ENCODE results near the gene RPUSD2. TPM values are rescaled to one million over a fixed set of nuclear protein-coding genes. Genes with fewer than 3 reads are reported as not detected.

Gene RPUSD2
- total RNA-seq, 1 experiment from 2014 or later: 14.0 TPM

DNA sequence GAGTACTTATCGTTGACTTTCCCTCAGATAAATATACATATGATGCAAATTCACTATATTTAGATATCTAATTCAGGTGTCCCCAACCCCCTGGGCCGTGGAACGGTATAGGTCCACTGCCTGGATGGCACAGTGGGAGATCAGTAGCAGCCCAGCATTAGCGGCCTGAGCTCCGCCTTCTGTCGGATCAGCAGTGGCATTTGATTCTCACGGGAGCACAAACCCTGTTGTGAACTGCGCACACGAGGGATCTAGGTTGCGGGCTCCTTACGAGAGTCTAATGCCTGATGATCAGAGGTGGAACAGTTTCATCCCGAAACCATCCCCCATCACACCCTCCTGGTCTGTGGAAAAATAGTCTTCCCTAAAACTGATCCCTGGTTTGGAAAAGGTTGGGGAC lies 31.9 kb downstream of the RPUSD2 start:
- intact Hi-C loops (cut with micrococcal nuclease; ENCODE audit: unreplicated experiment): no loop called here
- ChIA-PET POLR2A (ENCODE audit: unreplicated experiment) (no interaction called here), CTCF (no interaction called here)
- H3K4me3 ChIP-seq: no peak overlapping the region
- H3K27me3 ChIP-seq (ENCODE audit: insufficient read depth, low read depth): no peaks in the 10 kb centered on the region
- H3K4me1 ChIP-seq (replicated peaks; ENCODE audit: insufficient read depth): peaks cover under 1% of the 10 kb centered on the region; the same call in 1 of the 2 replicates
- no peaks in the 10 kb centered on the region for H3F3A ChIP-seq (ENCODE audit: insufficient read depth, low read depth)
- no peak overlapping the region for H3K27ac ChIP-seq
- no peaks in the 10 kb centered on the region for H3K9me3 ChIP-seq (ENCODE audit: insufficient read depth, low read depth)
- no peak overlapping the region for H2AFZ ChIP-seq
- no peak overlapping the region for H3K4me2 ChIP-seq
- DNase-seq: no peak
- peaks cover 31% of the 10 kb centered on the region for H3K79me2 ChIP-seq (ENCODE audit: low read depth)
- H3K9me2 ChIP-seq (ENCODE audit: insufficient read depth): no peaks in the 10 kb centered on the region
- H3K36me3 ChIP-seq (ENCODE audit: low read depth): no peaks in the 10 kb centered on the region
- BruUV-seq (replicated peaks): no TSS peak
- TF ChIP-seq, protein P1, sequence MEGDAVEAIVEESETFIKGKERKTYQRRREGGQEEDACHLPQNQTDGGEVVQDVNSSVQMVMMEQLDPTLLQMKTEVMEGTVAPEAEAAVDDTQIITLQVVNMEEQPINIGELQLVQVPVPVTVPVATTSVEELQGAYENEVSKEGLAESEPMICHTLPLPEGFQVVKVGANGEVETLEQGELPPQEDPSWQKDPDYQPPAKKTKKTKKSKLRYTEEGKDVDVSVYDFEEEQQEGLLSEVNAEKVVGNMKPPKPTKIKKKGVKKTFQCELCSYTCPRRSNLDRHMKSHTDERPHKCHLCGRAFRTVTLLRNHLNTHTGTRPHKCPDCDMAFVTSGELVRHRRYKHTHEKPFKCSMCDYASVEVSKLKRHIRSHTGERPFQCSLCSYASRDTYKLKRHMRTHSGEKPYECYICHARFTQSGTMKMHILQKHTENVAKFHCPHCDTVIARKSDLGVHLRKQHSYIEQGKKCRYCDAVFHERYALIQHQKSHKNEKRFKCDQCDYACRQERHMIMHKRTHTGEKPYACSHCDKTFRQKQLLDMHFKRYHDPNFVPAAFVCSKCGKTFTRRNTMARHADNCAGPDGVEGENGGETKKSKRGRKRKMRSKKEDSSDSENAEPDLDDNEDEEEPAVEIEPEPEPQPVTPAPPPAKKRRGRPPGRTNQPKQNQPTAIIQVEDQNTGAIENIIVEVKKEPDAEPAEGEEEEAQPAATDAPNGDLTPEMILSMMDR (conservative IDR thresholded peaks at IDR 0.05): no peak
- TF ChIP-seq EZH2 (IDR thresholded peaks at IDR 0.05; ENCODE audit: low read depth): no peak
- H4K20me1 ChIP-seq (ENCODE audit: insufficient read depth): no peaks in the 10 kb centered on the region

DNA sequence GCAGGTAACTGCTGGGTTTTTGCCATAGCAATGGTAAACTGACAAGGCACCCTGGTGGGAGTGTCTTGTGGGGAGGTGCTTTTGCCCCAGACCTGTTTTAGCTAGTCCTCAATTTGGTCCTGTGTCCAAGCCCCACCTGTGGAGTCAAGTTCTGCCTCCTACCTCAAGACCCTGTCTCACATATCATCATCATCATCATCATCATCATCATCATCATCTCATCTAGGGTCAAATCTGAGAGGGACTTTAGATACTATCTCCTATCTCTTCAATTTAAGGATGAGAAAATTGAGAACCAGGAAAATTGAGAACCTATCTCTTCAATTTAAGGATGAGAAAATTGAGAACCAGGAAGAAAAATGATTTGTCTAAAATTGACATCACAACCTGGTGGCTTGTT lies 34.8 kb downstream of the RPUSD2 start:
- no peaks in the 10 kb centered on the region for H3K9me3 ChIP-seq (ENCODE audit: insufficient read depth, low read depth)
- H3K4me1 ChIP-seq (replicated peaks; ENCODE audit: insufficient read depth): no peaks in the 10 kb centered on the region
- H3F3A ChIP-seq (ENCODE audit: insufficient read depth, low read depth): no peaks in the 10 kb centered on the region
- DNase-seq: no peak
- no peak overlapping the region for H2AFZ ChIP-seq
- no peaks in the 10 kb centered on the region for H3K36me3 ChIP-seq (ENCODE audit: low read depth)
- 0 out of 2 replicates have a peak, but pooled peaks cover 3% of the 10 kb centered on the region for H3K79me2 ChIP-seq (ENCODE audit: low read depth)
- H3K4me3 ChIP-seq: no peak overlapping the region
- H3K9me2 ChIP-seq (ENCODE audit: insufficient read depth): no peaks in the 10 kb centered on the region
- intact Hi-C loops (cut with micrococcal nuclease; ENCODE audit: unreplicated experiment): no loop called here
- no peak overlapping the region for H3K4me2 ChIP-seq
- no peaks in the 10 kb centered on the region for H4K20me1 ChIP-seq (ENCODE audit: insufficient read depth)
- TF ChIP-seq, protein P1 (conservative IDR thresholded peaks at IDR 0.05): no peak
- no peak for TF ChIP-seq EZH2 (IDR thresholded peaks at IDR 0.05; ENCODE audit: low read depth)
- H3K27me3 ChIP-seq (ENCODE audit: insufficient read depth, low read depth): no peaks in the 10 kb centered on the region
- POLR2A ChIA-PET (ENCODE audit: unreplicated experiment): no interaction called here
- H3K27ac ChIP-seq: no peak overlapping the region
- CTCF ChIA-PET: no interaction called here
- no TSS peak for BruUV-seq (replicated peaks)

DNA sequence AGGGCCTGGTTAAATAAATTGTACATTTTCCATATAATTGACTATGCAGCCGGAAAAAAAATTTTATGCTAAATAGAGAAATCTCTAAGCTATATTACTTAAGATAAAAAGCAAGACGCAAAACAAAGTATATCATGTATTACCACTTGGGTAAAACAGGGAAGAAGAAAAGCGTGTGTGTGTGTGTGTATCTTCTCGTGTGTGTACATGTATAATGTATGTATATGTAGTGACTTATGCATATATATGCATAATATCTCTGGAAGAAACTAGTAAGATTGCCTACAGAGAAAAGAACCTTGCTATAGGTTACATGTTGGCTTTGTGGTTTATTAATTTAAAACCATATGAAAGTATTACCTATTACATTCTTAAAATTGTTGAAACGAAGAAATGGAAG lies 44.0 kb downstream of the RPUSD2 start:
- no peaks in the 10 kb centered on the region for H3K9me2 ChIP-seq (ENCODE audit: insufficient read depth)
- BruUV-seq (replicated peaks): no TSS peak
- no peak overlapping the region for H3K4me2 ChIP-seq
- no peak for DNase-seq
- no peaks in the 10 kb centered on the region for H3F3A ChIP-seq (ENCODE audit: insufficient read depth, low read depth)
- no peak overlapping the region for H3K27ac ChIP-seq
- H3K79me2 ChIP-seq (ENCODE audit: low read depth): no peaks in the 10 kb centered on the region
- no peaks in the 10 kb centered on the region for H4K20me1 ChIP-seq (ENCODE audit: insufficient read depth)
- no peak overlapping the region for H3K4me3 ChIP-seq
- no peaks in the 10 kb centered on the region for H3K36me3 ChIP-seq (ENCODE audit: low read depth)
- no peaks in the 10 kb centered on the region for H3K27me3 ChIP-seq (ENCODE audit: insufficient read depth, low read depth)
- ChIA-PET CTCF (no interaction called here), POLR2A (ENCODE audit: unreplicated experiment) (no interaction called here)
- H3K4me1 ChIP-seq (replicated peaks; ENCODE audit: insufficient read depth): no peaks in the 10 kb centered on the region
- H2AFZ ChIP-seq: no peak overlapping the region
- H3K9me3 ChIP-seq (ENCODE audit: insufficient read depth, low read depth): no peaks in the 10 kb centered on the region
- intact Hi-C loops (cut with micrococcal nuclease; ENCODE audit: unreplicated experiment): no loop called here
- TF ChIP-seq, protein P1 (conservative IDR thresholded peaks at IDR 0.05): no peak
- TF ChIP-seq EZH2 (IDR thresholded peaks at IDR 0.05; ENCODE audit: low read depth): no peak

All from PC-9 (cell line).